NCI-H146 treated with DMSO at 0.1 percent for 48 hours (cell line): ENCODE measurements around the gene LRRC42.

ENCODE experiments used
- DNase-seq: peaks from one replicate; lab custom pipeline; 2025; ENCODE audit not compliant: unreplicated experiment; lab: John Stamatoyannopoulos, UW

The LRRC42 gene, protein sequence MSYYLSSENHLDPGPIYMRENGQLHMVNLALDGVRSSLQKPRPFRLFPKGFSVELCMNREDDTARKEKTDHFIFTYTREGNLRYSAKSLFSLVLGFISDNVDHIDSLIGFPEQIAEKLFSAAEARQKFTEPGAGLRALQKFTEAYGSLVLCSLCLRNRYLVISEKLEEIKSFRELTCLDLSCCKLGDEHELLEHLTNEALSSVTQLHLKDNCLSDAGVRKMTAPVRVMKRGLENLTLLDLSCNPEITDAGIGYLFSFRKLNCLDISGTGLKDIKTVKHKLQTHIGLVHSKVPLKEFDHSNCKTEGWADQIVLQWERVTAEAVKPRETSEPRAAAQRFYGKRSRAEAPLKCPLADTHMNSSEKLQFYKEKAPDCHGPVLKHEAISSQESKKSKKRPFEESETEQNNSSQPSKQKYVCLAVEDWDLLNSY

DNA sequence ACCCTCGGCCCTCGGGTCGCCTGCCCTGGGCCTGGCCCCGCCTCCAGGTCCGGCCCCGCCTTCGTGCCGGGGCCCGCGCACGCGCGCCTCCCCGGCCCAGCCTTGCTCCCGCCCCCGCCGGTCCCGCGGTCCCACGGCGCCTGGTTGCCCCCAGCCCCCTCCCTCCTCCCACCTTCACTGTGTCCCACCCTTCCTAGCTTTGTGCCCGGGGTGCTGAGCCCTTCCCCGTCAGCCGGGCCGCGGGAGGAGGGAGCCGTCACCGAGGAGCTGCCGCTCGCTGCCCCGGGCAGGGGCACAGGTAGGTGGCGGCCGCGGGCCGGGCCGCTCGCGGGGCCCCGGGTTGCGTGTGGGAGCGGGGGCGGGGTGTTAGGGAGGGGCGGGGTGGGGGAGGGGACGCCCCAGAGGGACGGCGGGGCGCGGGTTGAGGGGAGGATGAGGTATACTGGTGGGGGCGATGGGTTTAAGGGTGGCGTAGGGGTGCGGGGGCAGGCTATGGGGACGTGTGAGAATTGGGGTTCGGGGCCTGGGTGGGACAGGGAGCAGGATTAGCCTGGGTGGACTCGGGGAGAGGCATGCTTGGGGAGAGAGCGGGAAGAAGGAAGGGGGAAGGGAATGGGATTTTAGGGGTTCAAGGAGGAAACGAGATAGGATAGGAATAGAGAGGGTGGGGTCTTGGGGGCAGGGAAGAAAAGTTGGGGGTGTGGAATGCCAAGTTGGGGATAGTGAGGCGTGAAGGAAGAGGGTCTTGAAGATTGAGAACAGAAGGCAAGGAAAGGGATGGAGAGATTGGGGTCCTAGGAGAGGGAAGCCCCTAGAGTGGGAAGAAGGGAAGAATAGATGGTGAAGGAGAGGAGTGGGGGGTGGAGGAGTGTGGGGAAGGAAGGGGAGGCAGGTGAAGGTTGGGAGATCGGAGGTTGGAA, at the start of gene LRRC42:
Gene LRRC42 (plus strand): TSS at position 99 of the 920 bp plus-strand sequence. CDS start 5,650 bp downstream, outside the sequence.
- no peak for DNase-seq

GRCh38 chr1:53896635-53897229, 49.4 kb upstream of the LRRC42 start:
- DNase-seq, result no peak

DNA sequence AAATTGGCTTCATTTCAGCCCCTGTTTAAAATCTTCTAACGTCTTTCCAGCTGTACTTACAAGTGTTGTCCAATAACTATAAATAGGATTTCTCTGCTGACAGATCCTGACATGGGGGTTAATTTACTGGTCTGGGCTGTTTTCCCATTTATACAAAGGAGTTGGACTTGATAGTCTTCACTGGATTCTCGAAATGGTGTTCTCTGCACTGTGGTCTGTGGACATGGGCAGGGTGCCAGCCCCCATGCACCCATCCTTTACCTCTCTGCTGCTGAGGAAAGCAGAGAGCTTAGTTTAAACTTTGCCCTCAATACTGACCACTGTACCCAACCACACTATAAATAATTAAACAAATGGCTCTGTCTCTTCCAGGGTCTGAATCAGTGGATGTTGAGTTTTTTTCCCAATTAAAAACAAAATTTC, 46.9 kb upstream of the LRRC42 start:
- no peak for DNase-seq

GRCh38 chr1:53899708-53900107, 46.4 kb upstream of the LRRC42 start:
- DNase-seq, result no peak

GRCh38 chr1:53902235-53903138, 43.7 kb upstream of the LRRC42 start:
- no peak for DNase-seq

- no peak for DNase-seq
These were observed 40.6 kb upstream of the LRRC42 start for GRCh38 chr1:53905509-53905908.

- DNase-seq, result no peak
These were observed 40.0 kb upstream of the LRRC42 start for GRCh38 chr1:53906121-53906520.

GRCh38 chr1:53909946-53910345, 36.2 kb upstream of the LRRC42 start:
- no peak for DNase-seq

DNA sequence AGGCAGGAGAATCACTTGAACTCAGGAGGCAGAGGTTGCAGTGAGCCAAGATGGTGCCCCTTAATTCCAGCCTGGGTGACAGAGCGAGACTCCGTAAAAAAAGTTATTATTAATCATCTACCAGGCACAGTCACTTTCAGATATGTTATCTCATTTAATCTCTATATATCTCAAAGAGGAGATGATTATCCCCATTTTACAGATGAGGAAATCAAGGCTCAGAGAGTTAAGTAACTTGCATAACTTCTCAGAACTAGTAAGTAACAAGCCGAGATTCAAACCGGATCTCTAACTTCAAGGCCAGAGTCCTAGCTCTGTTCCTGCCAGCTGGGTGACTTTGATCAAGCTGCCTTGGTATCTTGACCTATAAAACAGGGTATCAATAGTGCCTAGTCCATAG, 34.7 kb upstream of the LRRC42 start:
- DNase-seq, result no peak

DNA sequence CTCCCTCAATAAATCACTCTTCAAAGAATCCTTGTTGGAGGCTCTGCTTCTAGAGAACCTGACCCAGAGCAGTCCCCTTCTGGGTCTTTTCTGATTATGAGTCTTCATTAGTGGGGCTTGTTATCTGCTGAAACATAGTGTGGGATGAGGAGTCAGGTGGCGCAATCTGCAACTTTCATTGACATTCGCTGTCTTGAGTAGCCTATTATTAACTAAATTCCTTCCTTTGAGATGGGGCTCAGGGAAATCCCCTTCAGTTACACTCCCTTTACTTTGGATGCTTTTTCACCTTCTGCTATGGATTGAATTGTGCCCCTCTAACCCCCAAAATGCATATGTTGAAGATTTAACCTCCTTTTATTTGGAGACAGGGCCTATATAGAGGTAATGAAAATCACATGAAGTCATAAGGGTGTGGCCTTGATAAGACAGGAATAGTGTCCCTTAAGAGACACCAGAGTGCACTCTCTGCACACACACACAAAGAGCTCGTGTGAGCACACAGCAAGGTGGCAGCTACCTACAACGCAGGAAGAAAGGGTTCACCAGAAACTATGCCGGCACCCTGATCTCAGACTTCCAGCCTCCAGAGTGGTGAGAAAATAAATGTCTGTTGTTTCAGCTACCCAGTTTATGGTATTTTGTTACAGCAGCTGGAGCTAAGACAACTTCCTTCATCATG, 32.7 kb upstream of the LRRC42 start:
- no peak for DNase-seq

DNA sequence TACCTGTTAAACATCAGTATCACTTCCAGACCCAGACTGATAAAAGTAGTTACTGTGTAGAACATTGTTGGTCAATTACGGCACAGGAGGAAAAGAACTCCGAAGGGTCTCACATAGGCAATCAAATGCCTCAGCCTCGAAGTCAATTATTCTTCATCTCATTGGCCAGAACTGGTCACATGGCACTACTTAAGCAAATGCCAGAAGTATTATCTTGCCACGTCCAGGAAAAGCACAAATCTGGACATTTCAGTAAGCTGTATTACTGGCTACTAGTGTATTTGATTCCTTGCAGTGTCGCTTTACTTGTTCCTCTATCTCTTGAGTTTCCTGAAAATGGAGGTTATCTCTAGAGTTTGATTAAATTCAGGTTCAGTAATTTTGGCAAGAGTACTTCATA, 27.8 kb upstream of the LRRC42 start:
- no peak for DNase-seq

- no peak for DNase-seq
These were observed 26.5 kb upstream of the LRRC42 start for GRCh38 chr1:53919675-53920066.

GRCh38 chr1:53927376-53927881, 18.7 kb upstream of the LRRC42 start:
- DNase-seq, result no peak

- no peak for DNase-seq
These were observed 16.7 kb upstream of the LRRC42 start for GRCh38 chr1:53929246-53929960.

- DNase-seq, result no peak
These were observed 15.2 kb upstream of the LRRC42 start for GRCh38 chr1:53930932-53931331.

GRCh38 chr1:53931523-53931922, 14.6 kb upstream of the LRRC42 start:
- DNase-seq, result no peak

DNA sequence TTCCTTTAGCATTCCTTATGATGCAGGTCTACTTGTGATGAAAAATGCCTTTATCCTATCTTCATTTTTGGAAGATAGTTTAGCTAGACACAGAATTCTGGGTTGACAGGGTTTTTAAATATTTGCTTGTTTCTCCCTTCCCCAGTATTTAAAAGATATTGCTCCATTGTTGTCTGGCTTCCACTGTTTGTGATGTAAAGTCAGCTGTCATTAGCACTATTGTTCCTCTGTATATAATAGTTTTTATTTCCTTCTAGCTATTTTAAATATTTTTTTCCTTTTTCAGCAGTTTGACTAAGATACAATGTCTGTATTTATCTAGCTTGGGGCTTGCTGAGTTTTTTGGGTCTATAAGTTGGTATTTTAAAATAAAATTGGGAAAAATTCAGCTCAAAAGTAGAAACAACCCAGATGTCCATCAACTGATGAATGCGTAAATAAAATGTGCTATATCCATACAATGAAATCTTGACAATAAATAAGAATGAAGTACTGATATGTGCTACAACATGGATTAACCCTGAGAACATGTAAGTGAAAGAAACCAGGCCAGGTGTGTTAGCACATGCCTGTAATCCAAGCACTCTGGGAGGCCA, 11.9 kb upstream of the LRRC42 start:
- no peak for DNase-seq

DNA sequence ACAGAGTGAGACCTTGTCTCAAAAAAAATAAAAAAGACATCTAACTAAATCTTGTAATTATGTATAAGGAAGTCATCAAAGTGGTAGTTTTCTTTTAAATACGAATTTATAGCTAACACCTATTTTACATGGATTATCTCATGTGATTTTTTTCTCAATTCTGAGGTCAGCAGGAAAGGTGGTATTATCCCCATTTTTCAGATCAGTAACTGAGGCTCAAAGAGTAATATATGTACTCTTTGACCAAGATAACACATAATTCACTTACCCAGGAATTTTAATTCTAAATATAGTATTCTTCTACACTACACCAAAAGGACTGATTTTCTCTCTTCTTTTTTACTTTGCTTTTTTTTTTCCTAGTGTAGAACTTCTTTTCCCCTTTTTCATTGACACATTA, 9.7 kb upstream of the LRRC42 start:
- no peak for DNase-seq
